ENCODE measurements around the gene TLN1. TPM values are rescaled to one million over a fixed set of nuclear protein-coding genes. Genes with fewer than 3 reads are reported as not detected.

The TLN1 gene
- total RNA-seq, 2 experiments from 2014 or later, result 149 to 151 TPM

DNA sequence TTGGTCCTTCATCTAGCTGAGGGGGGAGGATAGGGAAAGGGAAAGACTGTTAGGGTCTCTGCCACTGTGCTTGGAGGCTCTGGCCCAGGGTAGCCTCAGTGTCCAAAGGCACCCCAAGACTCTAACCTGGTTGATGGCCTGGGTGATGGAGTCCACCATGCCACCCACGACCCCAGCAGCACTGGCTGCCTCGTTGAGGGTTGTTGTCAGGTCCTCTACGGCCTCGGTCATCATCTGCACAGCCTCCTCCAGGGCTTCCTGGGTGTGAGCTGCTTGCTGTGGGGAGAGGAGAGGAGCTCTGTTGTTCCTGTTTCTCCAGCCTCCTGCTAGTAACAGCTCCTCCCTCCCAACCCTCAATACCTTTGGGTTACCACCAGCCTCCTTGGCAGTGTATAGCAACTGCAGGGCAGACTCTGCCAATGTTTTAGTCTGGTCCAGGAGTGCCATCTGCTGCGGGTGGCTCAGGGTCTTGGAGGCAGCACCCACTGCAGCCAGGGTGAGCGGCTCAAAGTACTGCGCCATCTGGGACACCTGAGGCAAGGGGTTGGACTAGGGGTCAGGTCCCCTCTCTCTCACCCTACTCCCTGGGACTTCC, 26.1 kb downstream of the TLN1 start:
- Mint-ChIP-seq H3K4me3 (no peak overlapping the region), H3K27me3 (no peaks in the 10 kb centered on the region), H3K27ac (no peak overlapping the region), H3K36me3 (ENCODE audit: low read depth) (peaks cover 9% of the 10 kb centered on the region), H3K4me1 (ENCODE audit: low read depth) (no peaks in the 10 kb centered on the region), H3K9me3 (no peaks in the 10 kb centered on the region)
- H3K27me3 ChIP-seq (ENCODE audit: control insufficient read depth in 1 of 2, insufficient read depth in 2 of 2, low read length in 2 of 2), result no peaks in the 10 kb centered on the region
- no peak overlapping the region for H3K27ac ChIP-seq (ENCODE audit: low read depth in 1 of 2, low read length in 2 of 2)
- no peaks in the 10 kb centered on the region for H3K9me3 ChIP-seq (ENCODE audit: control insufficient read depth in 1 of 2, insufficient read depth in 1 of 2, low read length in 2 of 2)
- DNase-seq (no peak), ATAC-seq (ENCODE audit: poor library complexity) (no peak)
- CTCF ChIA-PET, result no interaction called here
- peaks cover 93% of the 10 kb centered on the region for H3K36me3 ChIP-seq (ENCODE audit: insufficient read depth, low read length)
- TF ChIP-seq, protein P1, sequence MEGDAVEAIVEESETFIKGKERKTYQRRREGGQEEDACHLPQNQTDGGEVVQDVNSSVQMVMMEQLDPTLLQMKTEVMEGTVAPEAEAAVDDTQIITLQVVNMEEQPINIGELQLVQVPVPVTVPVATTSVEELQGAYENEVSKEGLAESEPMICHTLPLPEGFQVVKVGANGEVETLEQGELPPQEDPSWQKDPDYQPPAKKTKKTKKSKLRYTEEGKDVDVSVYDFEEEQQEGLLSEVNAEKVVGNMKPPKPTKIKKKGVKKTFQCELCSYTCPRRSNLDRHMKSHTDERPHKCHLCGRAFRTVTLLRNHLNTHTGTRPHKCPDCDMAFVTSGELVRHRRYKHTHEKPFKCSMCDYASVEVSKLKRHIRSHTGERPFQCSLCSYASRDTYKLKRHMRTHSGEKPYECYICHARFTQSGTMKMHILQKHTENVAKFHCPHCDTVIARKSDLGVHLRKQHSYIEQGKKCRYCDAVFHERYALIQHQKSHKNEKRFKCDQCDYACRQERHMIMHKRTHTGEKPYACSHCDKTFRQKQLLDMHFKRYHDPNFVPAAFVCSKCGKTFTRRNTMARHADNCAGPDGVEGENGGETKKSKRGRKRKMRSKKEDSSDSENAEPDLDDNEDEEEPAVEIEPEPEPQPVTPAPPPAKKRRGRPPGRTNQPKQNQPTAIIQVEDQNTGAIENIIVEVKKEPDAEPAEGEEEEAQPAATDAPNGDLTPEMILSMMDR (IDR thresholded peaks at IDR 0.05), result no peak
- intact Hi-C loops (cut with DNase I, micrococcal nuclease), result no loop called here
- no peak overlapping the region for H3K4me3 ChIP-seq (ENCODE audit: low read length)
- no peaks in the 10 kb centered on the region for H3K4me1 ChIP-seq (ENCODE audit: insufficient read depth, low read length)
- POLR2A ChIA-PET, result interaction anchor here (1.3 to 1.5 kb wide), 3 partner anchors 10 to 42 kb away, joined by 3 to 4 read pairs (median 3); partner anchors contain the start of gene TLN1

- no peak for ATAC-seq (ENCODE audit: poor library complexity)
- Mint-ChIP-seq H3K36me3 (ENCODE audit: low read depth) (peaks cover 3% of the 10 kb centered on the region), H3K9me3 (no peaks in the 10 kb centered on the region), H3K4me1 (ENCODE audit: low read depth) (no peaks in the 10 kb centered on the region), H3K27ac (no peak overlapping the region), H3K27me3 (no peaks in the 10 kb centered on the region), H3K4me3 (no peak overlapping the region)
- ChIA-PET POLR2A (interaction anchor here (1.3 to 1.5 kb wide), 2 partner anchors 26 to 43 kb away, joined by 3 read pairs; partner anchors contain the start of gene TLN1), CTCF (no interaction called here)
- Histone ChIP-seq H3K4me1 (ENCODE audit: insufficient read depth, low read length) (no peaks in the 10 kb centered on the region), H3K27ac (ENCODE audit: low read depth in 1 of 2, low read length in 2 of 2) (no peak overlapping the region), H3K27me3 (ENCODE audit: control insufficient read depth in 1 of 2, insufficient read depth in 2 of 2, low read length in 2 of 2) (no peaks in the 10 kb centered on the region), H3K4me3 (ENCODE audit: low read length) (no peak overlapping the region), H3K36me3 (ENCODE audit: insufficient read depth, low read length) (peaks cover 92% of the 10 kb centered on the region), H3K9me3 (ENCODE audit: control insufficient read depth in 1 of 2, insufficient read depth in 1 of 2, low read length in 2 of 2) (no peaks in the 10 kb centered on the region)
- TF ChIP-seq, protein P1 (IDR thresholded peaks at IDR 0.05), result no peak
- intact Hi-C loops (cut with DNase I, micrococcal nuclease), result no loop called here
- no peak for DNase-seq
Measured at GRCh38 chr9:35705372-35705771, 26.6 kb downstream of the TLN1 start.

- no peaks in the 10 kb centered on the region for H3K4me1 Mint-ChIP-seq (ENCODE audit: low read depth)
- Histone ChIP-seq H3K9me3 (ENCODE audit: control insufficient read depth in 1 of 2, insufficient read depth in 1 of 2, low read length in 2 of 2) (no peaks in the 10 kb centered on the region), H3K4me3 (ENCODE audit: low read length) (no peak overlapping the region), H3K27ac (ENCODE audit: low read depth in 1 of 2, low read length in 2 of 2) (no peak overlapping the region), H3K36me3 (ENCODE audit: insufficient read depth, low read length) (peaks cover 97% of the 10 kb centered on the region), H3K27me3 (ENCODE audit: control insufficient read depth in 1 of 2, insufficient read depth in 2 of 2, low read length in 2 of 2) (no peaks in the 10 kb centered on the region), H3K4me1 (ENCODE audit: insufficient read depth, low read length) (no peaks in the 10 kb centered on the region)
- CTCF ChIA-PET, result interaction anchor here (1.0 kb wide), 1 partner anchor 93 kb away, joined by 3 read pairs; no protein-coding TSS in a partner anchor
- H3K27me3 Mint-ChIP-seq, result no peaks in the 10 kb centered on the region
- H3K9me3 Mint-ChIP-seq, result no peaks in the 10 kb centered on the region
- TF ChIP-seq, protein P1 (IDR thresholded peaks at IDR 0.05), result no peak
- POLR2A ChIA-PET, result interaction anchor here (1.1 to 1.5 kb wide), 2 partner anchors 13 to 44 kb away, joined by 3 read pairs; no protein-coding TSS in a partner anchor
- ATAC-seq (ENCODE audit: poor library complexity), result no peak
- intact Hi-C loops (cut with DNase I, micrococcal nuclease), result no loop called here
- DNase-seq, result no peak
- no peak overlapping the region for H3K4me3 Mint-ChIP-seq
- no peaks in the 10 kb centered on the region for H3K36me3 Mint-ChIP-seq (ENCODE audit: low read depth)
- no peak overlapping the region for H3K27ac Mint-ChIP-seq
Measured at GRCh38 chr9:35703906-35704672, 27.9 kb downstream of the TLN1 start.
